HPDE6-E6E7 (cell line): ENCODE results near the gene RBM20.

Experiments
- DNase-seq: peaks from one replicate; pipeline ENCODE4 v3.0.0; 2011; ENCODE audit warnings: missing footprints; ENCODE audit errors: extremely low spot score

RBM20 gene

DNA sequence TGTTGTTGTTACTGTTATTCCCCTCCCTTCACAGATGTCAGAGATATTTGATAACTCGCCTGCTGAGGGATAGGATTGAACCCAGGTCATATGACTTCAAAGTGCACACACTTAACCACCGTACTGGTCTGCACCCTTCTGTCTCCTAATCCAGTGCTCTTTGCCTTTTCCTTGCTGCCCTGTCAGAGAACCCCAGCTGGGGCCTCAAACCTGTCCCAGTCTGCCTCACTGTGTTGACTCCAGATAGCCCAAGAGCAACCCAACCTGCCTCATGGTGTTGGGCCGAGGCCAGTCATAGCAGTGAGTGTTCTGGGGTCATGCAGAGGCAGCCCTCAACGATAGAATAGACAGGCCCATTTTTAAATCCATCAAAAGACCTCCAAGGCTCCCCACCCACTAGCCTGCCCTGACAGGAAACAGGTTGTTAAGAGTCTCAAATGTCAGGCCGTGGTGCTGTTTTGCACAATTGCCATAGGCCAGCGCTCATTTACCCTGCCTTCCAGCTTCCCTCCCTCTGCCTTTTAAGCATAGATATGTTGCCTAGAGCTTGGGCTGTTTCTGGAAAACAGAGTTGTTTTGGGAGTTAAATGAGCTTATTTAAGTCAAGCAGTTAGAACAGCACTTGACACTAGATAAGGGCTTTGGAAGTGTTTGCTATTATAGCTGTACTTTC, 190.6 kb downstream of the RBM20 start:
- no peak for DNase-seq

DNA sequence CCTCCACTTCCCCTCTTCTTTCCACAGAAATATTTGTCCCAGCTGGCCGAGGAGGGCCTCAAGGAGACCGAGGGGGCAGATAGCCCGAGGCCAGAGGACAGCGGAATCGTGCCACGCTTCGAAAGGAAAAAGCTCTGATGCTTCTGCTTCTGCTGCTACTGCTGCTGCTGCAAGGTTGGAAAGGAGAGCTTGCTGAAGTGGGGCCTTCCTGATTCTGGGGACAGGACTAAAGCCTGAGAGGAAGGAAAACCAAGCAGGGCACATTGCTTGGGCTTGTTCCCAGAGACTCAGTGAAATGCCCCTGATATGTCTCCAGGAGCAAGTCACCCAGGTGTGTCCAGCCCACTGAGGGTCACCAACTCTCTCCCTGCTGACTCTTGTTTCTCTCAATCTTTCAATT, 191.7 kb downstream of the RBM20 start:
- DNase-seq = no peak

- no peak for DNase-seq
These were observed 192.6 kb downstream of the RBM20 start for GRCh38 chr10:110836706-110837105.

- DNase-seq = no peak
These were observed 193.5 kb downstream of the RBM20 start for GRCh38 chr10:110837418-110838171.

DNA sequence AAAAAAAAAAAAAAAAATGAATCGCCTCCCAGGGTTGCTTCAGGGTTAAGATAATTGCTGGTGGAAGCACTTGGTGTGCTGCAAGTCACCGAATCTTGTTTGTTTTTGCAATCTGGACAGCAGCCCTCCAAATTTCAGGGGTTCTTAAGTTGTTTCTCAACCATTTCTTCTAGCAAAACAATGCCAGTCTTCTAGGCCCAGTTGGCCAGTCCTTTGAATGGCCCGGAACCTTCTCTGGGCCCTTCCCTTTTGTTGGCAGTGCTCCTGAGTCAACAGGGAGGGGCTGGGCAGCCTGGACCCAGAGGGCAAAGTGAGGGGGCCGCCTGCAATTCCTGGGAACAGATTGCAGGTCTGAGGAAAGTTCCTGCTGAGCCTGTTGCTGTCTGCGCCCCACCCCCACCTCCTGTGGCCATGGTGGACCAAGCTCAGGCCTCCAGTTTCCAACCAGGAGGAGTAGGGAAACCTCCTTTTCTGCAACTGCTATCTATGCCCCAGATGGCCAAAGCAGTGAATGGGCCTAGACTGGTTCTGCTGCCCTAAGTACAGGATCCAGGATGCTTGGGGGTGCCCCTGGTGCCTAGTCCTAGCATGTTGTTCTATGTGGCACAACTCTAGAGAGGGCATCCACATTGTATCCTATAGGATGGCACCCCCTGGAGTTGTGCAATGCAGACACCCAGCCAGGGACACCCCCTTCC, 196.2 kb downstream of the RBM20 start:
- no peak for DNase-seq

DNA sequence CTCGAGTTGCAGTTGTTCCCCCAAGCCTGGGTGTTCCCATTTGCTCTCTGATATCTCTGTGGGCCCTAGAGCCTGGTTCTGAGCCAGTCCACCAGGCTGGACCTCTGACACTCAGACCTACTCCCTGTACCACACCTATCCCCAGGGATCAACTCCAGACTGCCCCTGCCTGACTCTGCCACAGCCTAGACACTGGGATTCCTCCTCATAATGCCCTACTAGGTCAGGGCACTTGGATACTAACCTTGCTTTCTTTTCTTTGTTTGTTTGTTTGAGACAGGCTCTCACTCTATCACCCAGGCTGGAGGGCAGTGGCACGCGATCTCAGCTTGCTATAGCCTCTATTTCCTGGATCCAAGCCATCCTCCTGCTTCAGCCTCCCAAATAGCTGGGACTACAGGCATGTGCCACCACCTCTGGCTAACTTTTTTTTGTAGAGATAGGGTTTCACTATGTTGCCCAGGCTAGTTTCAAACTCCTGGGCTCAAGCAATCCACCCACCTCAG, 196.8 kb downstream of the RBM20 start:
- DNase-seq = no peak

DNA sequence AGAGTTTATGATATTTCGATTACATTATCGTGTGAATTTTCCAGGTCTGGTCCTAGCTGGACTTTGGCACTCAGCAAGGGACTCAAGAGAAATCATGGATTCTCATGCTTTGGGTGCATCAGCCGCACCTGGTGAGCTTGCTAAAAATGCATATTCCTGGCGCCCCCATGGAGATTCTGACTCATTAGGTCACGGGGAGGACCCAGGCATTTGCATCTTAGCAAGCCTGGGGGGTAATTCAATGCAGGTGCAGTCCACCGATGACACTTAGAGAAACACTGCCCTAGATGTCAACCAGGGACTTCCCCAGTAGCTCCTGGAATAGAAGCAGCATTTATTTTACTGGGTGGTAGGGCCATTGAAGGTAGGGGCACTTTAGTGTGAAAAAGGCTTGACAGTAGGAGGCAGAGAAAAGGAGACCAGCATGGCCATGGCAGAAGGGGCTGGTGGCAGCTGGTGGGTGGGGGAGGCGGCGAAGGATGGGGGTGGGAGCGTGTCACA, 197.7 kb downstream of the RBM20 start:
- no peak for DNase-seq

- DNase-seq = no peak
These were observed 198.3 kb downstream of the RBM20 start for GRCh38 chr10:110842326-110842904.

DNA sequence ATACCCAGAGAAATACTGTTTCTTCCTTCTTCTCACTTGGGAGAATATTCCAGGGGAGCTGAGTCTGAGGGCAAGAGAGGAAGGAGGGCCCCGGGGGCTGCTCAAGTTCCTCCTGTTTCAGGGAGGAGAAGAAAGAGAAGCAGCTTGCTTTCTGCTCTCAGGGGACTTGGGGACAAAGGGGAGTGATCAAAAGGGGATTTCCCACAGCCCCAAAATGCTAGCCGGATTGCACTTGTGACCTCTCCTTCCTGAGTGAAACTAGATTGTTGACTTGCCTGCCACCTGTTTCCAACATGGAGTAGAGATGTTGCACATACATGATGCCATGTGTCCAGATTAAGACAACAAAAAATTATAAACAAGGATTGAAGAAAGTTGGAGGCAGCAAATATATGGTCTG, 198.9 kb downstream of the RBM20 start:
- DNase-seq = no peak

GRCh38 chr10:110843796-110844616, 199.9 kb downstream of the RBM20 start:
- DNase-seq = no peak

GRCh38 chr10:110844617-110844881, 200.4 kb downstream of the RBM20 start:
- no peak for DNase-seq

GRCh38 chr10:110845192-110845755, 201.1 kb downstream of the RBM20 start:
- DNase-seq = no peak

GRCh38 chr10:110845756-110846620, 201.9 kb downstream of the RBM20 start:
- no peak for DNase-seq

DNA sequence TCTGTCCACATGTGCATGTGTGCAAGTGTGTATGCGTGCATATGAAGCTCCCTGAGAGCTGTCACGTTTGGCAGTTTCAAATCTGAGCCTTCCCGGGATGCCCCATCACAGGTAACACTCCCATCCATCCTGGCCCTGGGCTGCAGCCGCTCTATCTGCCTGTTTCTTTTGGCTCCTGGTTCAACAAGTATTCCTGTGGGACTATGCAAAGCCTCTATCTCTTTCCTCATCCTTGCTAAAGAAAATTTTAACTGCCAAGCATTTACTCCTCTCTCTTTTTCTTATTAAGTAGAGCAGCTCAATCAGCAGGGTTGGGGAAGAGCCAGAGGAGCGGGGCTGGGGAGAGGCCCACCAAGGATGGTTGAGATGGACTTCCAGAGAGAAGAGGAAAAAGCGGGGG, 203.2 kb downstream of the RBM20 start:
- DNase-seq = no peak

- DNase-seq = no peak
These were observed 204.0 kb downstream of the RBM20 start for GRCh38 chr10:110848106-110848505.

- DNase-seq = no peak
These were observed 206.0 kb downstream of the RBM20 start for GRCh38 chr10:110850099-110850498.

GRCh38 chr10:110851020-110851612, 207.0 kb downstream of the RBM20 start:
- no peak for DNase-seq

DNA sequence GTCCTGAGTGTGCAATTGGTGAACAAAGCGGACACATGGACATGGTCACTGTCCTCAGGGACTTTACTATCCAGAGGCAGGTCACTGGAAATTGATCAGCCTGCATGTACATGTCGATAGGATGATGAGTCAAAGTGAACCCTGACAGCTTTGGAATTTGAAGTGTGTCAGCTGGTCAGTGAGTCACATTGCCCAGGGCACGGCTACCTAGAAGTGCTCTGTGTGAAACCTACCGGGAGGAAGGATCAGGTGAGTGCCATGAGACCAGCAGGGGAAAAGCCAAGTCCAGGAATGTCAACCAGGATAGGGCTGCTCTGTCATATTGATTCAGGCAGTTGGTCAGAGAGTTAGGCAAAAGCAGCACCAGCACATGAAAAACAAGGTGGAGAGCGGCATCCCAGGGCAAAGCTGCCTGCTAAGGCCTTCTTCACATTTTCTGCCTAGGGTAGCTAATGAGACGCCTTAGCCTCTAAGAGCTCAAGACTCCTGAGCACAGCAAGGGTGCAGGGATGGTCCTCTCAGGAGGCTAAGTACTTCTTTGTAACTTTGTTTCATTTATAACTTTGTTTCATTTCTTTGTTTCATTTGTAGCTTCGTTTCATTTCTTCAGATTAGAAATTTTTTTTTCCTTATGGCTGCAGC, 208.2 kb downstream of the RBM20 start:
- peak; percentile 94 for DNase-seq

- no peak for DNase-seq
These were observed 208.8 kb downstream of the RBM20 start for GRCh38 chr10:110852947-110853346.
